Hypothalamus (tissue), 51 donors: Measurements from ENCODE around the gene EFCAB14.
"Not testable (repeated sequence)": the region's sequence is repeated elsewhere in the genome, so short reads cannot be mapped to it uniquely, and the experiment has no call there.

Source experiments
- DNase-seq, 51 donors: peaks; one replicate each; lab custom pipeline; 2025; lab: John Stamatoyannopoulos, UW

The EFCAB14 gene

GRCh38 chr1:46657775-46658174 lies 61.1 kb downstream of the EFCAB14 start:
- DNase-seq: no peak

GRCh38 chr1:46656643-46657042 lies 62.3 kb downstream of the EFCAB14 start:
- DNase-seq: no peak

DNA sequence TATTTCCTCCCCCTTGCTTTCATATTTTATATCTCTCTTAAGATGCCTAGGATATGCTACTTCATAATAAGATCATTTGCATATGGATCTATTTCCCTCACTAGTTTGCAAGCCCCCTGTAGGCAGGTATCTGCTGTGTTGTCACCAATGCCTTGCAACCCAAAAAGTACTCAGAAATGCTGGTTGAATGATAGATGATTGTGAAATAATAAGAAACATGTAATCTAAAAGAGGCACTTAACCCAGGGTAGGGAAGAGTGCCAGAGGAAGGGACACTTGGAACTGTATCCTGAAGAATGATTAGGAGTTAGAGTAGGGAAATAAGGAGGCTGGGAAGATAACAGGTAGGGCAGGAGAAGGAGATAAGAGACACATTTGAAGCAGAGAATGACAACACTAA lies 63.1 kb downstream of the EFCAB14 start:
- no peak for DNase-seq

GRCh38 chr1:46654698-46655097 lies 64.2 kb downstream of the EFCAB14 start:
- DNase-seq: not testable (repeated sequence)

DNA sequence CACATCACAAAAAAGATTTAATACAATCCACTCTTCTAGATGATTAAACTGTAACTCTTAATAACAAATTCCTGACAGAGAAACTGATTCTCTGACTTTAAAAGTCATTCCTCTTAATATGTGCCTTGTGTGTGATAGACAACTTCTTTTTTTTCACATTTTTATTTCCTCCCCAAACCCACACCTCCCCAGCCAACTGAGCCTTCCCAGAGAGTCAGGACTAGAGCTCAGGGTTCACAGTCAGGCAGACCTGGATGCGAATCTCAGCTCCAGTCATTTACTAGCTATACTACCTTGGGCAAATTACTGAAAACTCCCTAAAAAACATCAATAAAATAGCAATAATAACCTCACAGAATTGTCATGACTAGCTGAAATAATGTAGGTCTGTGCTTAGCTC lies 64.9 kb downstream of the EFCAB14 start:
- no peak for DNase-seq

DNA sequence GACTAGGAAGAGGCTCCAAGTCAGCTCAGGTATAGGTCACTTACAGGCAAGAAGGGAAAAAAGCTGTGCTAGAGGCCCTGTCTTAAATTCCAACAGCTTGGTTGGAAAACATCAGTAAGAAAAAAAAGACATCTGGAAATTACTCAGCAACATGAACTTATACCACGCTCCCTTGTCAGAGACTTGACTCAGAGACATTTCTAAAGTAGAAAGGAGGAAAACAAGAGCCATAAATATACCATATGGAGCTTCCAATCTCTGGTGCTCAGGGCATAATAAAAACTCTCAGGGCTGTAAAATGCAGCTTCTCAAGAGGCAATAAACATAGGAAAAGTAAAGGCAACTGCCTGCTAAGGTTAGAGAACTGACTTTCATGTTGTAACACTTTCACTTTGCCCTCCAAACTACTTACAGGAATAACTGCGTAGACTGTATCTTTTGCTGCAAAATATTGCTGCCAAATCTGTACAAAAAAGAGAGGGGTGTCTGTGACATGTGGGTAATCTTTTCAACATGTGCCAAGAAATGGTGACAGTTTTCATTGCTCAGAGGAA lies 65.4 kb downstream of the EFCAB14 start:
- no peak for DNase-seq

GRCh38 chr1:46652321-46653100 lies 66.4 kb downstream of the EFCAB14 start:
- no peak for DNase-seq

- not testable (repeated sequence) for DNase-seq
These were observed 67.8 kb downstream of the EFCAB14 start for GRCh38 chr1:46651152-46651551.

GRCh38 chr1:46650491-46650890 lies 68.4 kb downstream of the EFCAB14 start:
- no peak for DNase-seq

DNA sequence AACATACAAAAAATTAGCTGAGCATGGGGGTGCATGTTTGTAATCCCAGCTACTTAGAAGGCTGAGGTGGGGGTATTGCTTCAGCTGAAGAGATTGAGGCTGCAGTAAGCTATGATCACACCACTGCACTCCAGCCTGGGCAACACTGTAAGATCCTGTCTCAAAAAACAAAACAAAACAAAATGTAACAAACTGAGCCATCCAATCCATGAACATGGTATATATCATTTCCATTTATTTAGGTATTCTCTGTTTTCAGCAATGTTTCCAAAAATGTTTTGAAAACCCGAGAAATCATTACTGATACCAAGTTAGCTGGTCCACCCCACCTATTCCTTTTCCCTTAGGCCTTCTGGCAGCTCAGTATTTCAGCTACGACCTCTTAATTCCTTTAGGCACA lies 69.2 kb downstream of the EFCAB14 start:
- DNase-seq: no peak

DNA sequence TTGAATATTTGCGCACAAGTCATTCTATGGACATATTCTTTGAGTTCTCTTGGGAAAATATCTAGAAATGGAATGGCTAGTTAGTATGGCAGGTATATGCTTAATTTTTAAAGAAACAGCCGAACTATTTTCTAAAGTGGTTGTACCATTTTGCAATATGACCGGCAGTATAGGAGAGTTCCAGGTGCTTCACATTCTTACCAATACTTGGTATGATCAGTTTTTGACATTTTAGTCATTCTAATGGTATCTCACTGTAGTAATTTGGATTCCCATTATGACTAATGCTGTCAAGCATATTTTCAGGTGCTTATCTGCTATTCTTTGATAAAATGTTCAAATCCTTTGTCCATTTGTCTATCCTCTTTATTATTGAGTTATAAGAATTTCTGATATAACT lies 71.3 kb downstream of the EFCAB14 start:
- no peak for DNase-seq

- DNase-seq: no peak
These were observed 72.1 kb downstream of the EFCAB14 start for GRCh38 chr1:46646844-46647243.

- no peak for DNase-seq
These were observed 72.6 kb downstream of the EFCAB14 start for GRCh38 chr1:46646331-46646730.

DNA sequence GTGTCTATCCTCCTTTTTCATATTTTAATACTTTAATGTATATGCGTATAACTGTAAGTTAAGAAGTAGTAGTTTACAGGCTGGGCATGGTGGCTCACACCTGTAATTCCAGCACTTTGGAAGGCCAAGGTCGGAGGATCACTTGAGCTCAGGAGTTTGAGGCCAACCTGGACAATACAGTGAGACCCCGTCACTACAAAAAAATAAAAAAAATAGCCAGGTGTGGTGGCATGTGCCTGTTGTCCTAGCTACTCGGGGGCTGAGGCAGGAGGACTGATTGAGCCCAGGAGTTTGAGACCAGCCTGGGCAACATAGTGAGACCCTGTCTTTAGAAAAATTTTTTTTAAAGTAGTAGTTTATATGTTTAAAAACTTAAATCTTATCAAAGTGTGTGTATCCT lies 73.1 kb downstream of the EFCAB14 start:
- no peak for DNase-seq

GRCh38 chr1:46643368-46643775 lies 75.5 kb downstream of the EFCAB14 start:
- DNase-seq: no peak

GRCh38 chr1:46642115-46642680 lies 76.7 kb downstream of the EFCAB14 start:
- DNase-seq: no peak

DNA sequence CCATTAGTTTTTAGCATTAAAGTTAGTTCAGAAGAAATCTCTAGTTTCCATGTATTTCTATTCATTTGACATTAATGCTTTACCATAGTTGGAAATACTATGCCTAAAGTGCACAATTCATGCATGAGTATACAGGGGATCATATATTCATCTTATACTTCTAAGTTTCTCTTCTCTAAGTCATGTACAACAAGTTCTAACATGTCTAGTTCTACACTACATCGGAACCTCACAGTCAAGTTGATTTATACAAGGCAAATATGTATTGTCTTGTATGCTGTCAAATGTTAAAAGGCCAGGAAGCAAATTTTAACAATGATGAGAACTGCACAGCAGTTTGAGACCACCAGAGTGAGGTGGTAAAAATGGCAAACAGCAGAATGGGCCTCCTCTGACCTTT lies 79.4 kb downstream of the EFCAB14 start:
- DNase-seq: no peak

GRCh38 chr1:46638921-46639320 lies 80.0 kb downstream of the EFCAB14 start:
- DNase-seq: no peak

GRCh38 chr1:46637444-46638083 lies 81.3 kb downstream of the EFCAB14 start:
- no peak for DNase-seq

DNA sequence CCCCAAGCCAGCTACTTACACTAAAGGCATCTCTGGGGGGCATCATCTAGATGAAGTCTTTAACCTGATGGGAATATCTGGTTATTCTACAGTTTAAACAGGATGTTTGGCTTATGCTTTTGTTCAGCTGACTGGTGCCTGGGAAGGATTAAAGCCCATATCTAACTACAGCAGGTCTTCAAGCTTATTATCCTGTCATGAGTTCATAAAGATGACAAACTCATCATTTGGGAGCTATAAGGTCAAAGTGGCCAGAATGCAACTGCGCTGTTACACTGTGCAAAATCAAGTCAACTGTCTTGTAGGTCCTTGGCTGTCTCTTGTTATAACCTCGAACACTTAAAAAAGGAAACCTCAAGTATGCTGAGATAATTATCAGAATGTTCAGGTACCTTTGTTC lies 83.7 kb downstream of the EFCAB14 start:
- no peak for DNase-seq

DNA sequence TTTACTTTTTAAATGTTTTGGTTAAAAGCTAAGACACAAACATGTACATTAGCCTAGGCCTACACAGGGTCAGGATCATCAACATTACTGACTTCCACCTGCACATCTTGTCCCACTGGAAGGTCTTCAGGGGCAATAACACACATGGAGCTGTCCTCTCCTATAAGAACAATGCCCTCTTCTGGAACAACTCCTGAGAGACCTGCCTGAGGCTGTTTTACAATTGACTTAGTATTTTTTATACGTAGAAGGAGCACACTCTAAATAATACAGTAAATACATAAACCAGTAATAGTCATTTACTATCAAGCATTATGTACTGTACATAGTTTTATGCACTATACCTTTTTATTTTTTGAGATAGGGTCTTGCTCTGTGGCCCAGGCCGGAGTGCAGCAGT lies 88.2 kb downstream of the EFCAB14 start:
- DNase-seq: no peak
